Stimulated activated CD4-positive, alpha-beta T cell treated with anti-CD3 and anti-CD28 coated beads, Interleukin-15, amount 100 ng/mL, for 1 hour (primary cell): ENCODE results near the gene MBNL1.

Experiments used
- DNase-seq, 2 donors: peaks; one replicate each; pipeline ENCODE4 v3.0.0-alpha.2; 2020; ENCODE audit warnings: low read depth in 1 of 2, low spot score in 1 of 2

Gene MBNL1

DNA sequence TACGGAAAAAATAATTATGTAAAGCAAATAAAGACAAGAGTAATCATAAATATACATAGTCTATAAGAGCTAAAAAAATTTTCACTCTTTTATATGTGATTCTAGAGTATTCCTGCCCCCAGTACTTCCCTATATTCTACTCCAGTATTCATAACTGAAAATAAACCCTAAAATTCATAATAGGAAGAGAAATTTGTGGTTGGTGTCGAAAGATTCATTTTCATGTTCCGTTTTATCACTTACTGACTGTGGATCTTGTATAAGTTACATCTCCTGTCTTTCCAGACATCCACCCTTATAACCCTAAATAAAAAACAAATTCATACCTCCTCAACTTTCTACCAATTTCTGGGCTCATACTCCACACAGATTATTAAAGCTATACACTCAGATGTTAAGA, 16.0 kb upstream of the MBNL1 start:
- no peak for DNase-seq

DNA sequence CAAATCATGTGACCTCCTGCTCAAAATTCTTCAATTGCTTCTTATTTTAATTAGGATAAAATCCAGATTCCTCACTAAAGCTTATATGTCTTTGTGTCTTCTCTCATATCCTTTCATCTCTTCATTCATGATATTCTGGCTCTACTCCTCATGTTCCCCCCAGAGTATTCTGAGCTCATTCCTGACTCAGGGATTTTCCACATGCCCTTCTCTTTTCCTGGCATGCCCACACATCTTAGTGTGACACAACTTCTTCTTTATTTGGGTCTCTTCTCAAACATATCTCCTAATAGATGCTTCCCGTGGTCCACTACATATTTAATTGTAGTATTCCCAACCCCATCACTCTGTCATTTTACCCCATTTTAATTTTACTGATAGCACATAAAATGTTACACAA, 15.2 kb upstream of the MBNL1 start:
- DNase-seq, result no peak

DNA sequence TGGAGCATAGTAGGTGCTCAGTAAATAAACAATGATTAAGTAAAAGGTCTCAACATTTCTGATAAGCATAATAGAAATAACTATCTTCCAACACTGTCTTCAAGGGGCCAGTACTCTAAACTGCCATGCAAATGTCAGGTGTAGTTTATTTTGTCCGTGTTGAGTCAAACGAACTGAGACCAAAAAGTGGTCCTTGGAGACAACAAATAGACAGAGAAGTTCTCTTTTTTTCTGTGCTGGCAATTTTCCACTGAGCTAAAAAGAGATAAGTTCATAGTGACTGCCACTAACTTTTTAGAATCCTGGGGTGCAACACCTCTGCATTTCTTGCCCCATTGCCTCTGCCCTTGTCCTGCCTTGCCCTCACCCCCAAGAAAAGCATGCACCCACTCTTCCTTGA, 14.7 kb upstream of the MBNL1 start:
- no peak for DNase-seq

DNA sequence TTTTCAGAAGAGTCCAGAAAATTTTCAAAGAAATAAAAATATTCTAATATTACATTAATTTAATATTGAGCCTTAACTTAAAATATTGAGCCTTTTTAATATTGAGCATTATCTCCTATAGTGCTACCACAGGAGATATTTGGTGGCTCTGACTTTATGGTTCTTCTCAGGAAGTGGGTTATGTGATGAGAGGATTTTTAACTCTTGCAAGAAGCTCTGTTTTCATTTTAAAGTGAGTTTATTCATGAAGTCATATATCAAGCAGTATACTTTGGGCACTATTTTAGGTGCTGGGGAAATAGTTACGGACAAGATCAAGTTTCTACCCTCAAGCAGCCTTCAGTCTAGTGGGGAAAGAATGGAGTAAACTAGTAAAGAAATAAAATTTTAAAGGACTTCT, 13.4 kb upstream of the MBNL1 start:
- DNase-seq, result no peak

DNA sequence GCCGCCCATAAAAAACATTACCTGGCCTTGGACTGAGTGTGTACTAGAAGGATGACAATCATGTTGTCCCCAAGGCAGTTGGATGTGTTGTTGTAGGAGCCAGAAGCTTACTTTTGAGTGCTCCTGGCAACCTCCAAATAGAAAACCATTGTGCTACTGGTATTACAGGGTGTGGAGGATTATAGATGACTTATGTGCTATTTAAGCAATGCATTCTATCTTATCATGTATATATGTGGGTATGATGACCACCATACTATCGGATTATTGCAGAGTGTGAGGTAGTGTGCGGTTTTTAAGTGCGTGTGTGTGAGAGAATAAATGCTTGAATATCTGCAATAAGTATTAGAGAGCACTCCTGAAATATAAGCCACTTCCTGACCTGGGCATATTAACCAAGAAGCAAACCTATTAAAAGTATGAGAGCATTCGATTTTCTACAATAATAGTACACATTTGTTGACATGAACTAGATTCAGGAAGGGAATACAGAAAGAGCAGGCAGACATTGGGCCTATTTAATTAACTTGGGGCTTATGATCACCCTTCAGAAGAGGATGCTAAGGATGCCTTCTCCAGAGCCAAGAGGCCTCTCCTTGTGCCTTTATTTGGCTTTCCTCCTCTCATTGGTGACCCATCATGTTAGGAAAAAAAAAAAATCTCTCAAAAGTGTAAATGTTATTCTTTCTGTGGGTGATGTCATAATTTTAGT, 11.7 kb upstream of the MBNL1 start:
- DNase-seq, result no peak

DNA sequence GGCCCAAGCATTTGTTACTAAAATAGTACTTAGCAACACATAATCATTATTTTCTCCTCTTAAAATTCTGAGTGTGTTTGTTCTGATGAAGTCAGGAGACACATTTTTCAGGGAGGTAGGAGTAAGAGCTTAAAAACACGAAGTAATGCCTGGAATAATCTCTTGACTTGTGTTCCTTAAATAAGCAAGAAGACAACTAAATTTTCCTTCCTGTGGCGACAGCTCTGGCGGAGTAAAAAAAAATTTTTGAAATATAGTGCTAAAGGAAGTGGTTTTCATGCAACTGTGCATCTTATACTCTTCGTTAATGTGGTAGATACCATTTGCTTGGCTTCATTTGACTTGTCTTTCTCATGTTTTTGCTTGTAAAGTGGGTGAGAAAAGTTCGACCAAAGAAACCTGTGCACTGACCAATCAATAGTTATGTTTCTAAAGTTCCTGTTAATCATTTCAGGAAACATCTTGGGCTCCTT, 11.1 kb upstream of the MBNL1 start:
- no peak for DNase-seq

DNA sequence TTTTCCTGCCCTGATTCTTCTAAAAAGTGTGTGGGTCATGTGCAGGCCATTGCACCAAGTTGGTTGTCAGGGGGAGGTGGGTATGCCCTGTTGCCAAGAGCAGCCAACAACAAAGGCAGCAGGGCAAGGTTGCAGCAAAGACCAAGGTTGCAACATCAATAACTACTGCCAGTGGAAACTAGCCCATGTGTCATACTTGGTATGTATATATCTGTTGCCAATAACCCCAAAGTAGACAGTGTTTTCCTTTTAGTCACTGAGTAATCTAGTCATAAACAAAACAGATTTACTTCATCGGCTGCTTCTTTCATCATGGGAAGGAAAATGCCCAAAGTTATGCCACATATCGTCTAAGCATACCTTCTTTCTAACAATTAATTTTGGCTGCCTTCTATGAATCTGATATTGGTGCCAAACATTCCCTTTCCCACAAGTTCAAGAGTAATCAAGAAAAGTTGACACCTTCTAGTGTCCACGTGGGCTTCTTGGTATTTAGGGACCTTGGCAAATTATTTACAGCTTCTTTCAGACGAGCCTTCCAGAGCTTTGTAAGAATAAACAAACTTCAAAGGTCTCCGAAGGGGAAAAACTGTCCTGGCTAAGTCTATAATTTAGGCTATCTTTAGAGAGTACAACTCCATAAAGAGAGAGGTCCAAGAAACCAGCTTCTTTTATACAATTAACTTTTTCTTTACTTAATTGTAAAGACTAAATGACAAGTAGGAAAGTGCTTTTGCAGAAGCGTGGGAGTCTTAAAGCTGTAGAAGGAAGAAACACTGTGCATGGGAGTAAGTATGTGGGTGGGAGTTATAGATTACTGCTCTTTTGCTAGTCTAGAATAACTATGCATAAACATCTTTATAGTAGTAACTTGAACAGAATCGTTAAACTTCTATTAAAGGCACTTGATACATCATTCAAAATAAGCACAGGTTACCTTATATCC, 10.0 kb upstream of the MBNL1 start:
- peak in 1 of 2 donors; percentile 40 for DNase-seq

DNA sequence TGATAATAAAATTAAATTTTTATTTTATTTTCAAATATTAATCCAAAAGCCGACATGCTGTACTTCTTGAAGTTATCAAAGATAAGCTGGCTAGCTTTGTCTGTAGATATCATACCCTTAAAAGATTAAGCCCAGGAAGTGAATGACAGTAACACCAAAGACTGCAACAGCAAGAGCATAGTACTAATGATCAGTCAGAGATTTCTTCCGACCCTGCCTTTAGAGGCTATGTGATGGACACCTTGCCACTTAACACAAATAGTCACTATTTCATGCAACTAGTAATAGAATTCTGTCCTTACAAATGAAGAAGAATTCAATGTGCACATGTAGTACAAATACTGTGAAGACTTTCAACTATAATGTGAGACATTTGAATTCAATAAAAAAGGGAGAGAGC, 9.3 kb upstream of the MBNL1 start:
- no peak for DNase-seq

DNA sequence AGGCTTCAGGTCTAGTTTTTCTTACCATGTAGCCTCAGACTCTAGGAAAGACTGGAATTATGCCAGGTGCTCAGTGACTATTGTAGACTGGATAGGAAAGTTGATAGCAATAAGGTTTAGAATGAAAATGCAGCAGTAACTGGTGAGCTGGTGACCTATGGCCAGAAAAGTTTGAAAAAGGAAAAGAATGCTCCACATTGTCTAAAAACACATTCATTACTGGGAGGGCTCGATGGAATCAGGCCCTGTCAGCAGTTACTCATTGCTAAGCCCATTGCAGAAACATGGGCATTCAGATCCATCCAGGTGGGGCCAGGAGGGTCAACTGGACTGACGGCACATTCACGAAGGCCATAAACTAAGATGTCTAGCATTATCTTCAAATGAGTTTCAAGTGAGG, 8.7 kb upstream of the MBNL1 start:
- DNase-seq, result no peak

DNA sequence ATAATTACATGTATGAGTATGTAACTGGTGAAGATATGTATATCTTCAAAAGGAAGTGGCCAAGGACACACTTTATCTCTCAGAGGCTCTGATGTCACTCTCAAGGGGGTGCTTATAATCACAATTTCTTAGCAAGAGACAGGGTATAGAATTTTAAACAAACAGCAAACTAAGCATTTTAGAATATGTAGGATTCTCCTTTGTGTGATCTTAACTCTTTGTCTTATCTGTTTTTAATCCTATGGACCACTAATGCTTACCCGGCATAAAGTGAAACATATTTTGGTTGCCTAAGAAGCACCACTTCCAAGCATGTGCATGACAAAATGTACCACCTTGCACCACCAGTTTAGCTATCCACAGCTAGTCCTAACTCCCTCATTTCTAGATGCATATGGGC, 8.2 kb upstream of the MBNL1 start:
- no peak for DNase-seq

DNA sequence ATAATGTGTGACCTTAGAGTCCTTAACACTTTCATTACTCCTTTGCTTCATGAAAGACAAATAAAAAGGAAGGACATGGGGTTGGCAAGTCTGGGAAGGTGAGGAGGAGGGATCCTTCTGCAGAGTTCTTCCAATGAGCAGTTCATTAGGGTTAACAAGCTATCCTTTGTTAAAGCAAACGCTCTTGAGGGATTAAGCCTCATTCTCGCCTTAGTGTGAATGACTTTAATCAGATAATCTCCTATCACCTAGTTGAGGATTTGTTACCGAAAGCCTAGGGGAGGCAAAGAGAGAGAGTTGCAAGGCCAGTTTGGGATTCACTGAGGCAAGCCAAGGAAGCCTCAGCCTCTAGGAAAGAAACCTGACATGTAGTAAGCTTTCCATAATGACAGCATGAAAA, 7.4 kb upstream of the MBNL1 start:
- DNase-seq, result no peak

DNA sequence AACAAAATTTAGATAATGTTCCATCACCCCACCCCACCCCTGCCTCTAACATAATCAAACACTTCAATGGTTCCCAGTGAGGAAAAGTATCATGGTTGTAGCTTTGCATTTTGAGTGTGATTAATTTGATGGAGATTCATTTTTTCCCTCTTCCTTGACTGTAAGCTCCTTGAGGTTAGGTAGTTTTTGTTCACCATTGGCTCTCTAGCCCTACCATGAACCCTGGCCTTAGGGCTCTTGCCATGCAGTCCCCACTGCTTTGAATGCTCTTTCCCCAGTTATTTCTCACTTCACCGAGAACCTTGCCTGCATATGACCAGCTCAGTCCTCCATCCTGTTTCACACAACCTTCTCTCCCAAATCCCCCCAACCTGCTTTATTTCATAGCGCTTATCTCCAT, 5.0 kb upstream of the MBNL1 start:
- DNase-seq, result no peak

DNA sequence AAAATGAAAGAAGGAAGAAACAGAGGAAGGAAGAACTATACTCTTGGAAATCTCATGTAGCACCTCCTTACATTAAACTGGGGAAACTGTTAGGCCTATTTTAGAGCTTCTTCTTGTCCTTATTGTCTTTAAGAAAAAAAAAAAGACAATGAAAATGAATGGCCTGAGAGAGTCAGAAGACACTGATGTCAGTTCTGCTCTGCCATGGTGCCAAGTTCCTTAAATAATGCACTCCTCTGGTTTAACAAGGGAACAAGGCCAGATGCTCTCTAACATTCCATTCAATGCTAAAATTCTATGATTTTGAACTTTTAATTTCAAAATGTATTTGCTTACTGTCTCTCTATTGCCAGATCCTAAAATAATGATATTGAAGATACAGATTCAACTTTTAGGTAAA, 4.4 kb upstream of the MBNL1 start:
- no peak for DNase-seq

DNA sequence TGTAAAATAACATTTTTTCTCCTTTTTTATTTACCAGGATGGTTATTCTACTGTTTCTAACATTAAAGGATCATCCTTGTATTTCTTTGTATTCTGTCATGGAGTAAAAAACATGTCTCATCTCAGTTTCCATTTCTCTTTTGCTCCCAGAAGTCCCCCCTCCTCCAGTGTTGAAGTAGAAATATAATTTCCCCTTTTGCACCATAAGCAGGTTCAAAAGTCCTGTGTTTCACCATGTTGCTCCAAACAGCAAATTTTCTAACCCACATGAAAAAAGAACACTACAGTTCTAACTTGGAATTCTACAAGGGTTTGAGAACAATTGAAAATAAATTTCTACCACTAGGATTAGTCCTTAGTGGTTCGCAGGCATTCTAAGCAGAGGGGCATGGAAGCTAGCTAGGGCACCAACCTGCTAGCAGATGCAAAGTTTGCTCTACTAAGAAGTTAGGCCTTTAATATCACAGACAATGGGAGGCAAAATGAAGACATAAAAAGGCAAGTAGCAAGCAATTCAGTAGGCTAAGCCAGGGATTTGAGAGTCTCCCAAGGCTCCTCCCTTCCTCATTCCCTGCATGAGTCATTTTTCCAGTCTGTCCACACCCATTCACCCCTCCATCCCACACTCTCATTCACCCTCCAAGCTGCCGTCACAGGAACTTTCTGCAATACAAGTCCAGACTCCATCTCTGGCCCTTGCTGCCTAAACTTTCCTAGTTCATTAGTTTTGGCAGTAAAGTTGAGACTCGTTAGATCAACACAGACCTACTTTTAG, 2.3 kb upstream of the MBNL1 start:
- DNase-seq, result no peak

DNA sequence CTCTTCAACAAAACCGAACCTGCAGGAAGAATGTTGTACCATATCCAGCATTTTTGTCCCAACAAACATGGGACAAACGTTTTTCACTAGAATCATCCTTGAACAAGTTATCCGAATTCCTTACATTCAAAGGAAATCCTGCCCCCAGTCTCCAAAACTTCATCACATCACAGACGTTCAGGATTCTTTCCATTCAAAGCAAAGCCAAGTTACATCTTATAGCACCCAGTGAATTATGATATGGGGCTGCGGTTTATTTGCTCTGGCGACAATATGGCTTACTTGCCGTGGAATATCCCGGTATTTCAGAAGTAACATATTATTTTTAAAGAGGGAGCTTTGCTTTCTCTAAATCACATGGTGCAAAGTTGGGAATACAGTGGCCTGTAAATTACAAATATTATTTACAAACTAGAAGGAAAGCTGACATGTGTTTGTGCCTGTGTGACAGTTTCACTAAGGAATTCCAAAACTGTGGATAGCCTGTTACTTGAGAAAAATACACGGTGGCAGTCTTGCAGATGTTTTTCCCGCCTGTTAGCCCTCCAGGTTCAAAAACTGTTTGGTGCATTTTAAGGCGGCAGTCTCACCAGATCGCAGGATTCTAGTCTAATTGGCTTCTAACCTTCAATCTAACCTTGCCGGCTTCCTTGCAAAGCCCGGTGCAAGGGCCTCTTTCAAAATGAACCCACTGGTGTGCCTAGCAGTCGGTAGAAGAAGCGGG, 736 bp upstream of the MBNL1 start:
- DNase-seq, result no peak

DNA sequence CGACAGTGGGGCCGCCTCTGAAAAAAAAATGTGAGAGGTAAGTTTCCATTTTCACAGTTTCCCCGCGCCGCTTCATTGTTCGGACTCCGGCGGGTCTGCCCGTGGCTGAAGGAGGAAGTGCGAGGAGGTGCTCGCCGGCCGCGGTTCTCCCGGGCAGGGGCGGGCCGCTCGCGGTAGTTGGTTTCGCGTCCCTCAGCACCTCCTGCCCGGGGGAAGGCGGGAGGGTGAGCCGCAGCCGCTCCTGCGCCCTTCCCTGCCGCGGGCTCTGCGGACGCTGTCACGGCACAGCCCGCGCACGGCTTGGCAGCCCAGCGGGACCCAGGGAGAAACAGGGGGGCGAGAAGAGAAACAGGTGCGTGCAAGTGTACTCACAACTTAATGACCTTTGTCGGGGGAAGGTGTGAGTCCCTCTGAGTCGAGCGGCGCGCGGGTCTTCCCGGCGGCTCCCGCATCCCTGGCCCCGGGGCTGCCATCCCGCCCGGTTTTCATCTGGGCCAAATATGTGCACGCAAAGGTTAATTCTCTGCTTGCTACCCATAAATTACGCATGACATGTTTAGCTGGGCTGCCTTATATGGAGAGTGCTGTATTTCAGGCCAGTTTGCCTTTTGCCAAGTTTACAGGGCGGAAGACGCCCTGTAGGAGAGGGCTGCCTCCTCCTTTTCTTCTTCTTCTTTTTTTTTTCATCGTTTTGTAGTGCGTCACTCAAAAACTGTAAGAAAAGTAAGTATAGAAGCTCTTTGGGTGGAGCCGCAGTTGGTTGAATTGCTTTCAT, 514 bp downstream of the MBNL1 start:
- no peak for DNase-seq

DNA sequence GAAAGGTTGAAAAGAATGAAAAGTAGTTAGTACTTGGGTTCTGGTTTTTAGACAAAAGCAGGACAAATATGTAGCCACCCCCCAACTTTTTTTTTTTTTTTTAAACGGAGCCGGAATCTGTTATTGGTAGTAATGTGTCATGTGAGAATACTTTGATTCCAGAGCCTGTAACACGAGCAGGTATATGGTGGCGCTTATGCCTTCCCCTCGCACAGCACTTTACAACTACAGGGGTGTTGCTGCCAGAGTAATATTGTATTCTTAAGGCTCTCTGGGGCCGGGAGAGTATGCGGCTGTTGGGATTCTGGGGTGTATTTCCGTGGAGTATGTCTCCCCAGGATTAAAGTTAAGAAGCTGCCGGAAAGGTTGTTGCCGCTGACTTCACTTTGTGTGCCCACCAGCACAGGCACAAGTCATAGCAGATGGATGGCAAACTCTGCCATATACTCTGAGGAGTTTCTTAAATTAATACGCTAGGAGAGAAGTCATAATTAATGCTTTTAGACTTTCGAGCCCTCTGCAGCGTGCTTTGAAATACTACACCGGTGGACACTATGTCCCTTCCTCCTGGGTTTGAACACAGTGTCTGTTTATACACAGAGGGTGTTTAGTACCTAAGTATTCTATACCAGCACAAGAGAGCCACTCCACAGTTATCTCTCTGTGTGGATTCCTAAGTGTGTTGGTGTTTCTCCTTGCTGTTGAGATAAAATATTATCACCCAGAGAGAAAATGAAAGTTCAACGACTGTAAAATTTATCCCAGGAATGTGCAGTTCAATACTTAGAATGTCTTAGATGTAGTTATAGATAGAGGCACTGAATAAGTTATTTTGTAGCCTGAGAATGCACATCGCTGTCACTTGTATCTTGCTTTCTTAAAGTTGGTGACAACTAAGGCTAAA, 1.4 kb downstream of the MBNL1 start:
- DNase-seq, result no peak

DNA sequence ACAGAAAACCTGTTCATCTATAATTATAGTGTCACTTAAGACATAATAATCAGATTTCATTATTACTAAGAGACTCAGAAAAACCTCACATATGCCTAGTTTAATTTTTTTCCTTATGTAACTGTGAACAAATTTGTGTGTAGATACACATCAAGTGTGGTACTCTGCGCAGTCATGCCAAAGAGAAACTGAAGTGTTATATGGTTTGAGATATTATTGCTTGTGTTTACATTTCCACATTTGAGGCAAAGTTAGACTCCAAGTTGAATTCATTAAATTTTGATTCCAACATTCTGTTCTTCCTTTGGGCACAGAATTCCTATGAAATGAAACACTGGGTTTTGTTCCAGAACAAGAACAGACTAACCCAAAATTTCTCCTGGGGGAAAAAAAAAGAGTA, 2.2 kb downstream of the MBNL1 start:
- no peak for DNase-seq

DNA sequence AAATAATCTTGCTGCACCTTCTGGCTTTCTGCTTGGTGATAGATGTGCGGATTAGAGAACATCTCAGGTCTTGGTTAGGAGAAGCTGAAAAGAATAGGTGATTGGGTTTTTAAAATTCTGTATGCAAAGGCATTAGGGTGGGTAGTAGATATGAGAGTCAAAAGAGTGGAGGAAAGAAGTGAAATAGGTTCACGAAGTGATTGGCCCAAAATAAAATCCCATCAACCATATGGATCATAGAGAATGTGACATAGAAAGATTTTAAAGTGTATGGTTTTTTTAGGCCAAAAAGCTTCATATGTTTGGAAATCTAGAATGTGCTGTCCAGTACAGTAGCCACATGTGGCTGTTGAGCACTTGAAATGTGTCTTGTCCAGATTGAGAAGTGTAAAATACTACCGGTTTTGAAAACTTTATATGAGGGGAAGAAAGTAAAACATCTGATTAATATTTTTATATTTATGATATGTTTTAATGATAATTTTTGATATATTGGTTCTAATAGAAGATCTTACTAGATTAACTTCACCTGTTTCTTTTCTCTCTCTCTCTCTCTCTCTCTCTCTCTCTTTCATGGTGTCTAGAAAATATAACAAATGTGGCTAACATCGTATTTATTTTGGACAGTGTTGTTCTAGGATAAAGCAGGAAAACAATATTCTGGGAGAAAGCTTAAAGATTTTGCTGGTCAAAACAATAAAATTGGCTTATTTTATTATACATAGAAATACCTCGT, 2.9 kb downstream of the MBNL1 start:
- DNase-seq, result no peak
